Measurements from ENCODE around the gene VAT1L. TPM values are rescaled to one million over a fixed set of nuclear protein-coding genes. Genes with fewer than 3 reads are reported as not detected.

VAT1L gene
- total and polyA plus RNA-seq, 2 experiments from 2014 or later = 11.0 to 24.4 TPM

DNA sequence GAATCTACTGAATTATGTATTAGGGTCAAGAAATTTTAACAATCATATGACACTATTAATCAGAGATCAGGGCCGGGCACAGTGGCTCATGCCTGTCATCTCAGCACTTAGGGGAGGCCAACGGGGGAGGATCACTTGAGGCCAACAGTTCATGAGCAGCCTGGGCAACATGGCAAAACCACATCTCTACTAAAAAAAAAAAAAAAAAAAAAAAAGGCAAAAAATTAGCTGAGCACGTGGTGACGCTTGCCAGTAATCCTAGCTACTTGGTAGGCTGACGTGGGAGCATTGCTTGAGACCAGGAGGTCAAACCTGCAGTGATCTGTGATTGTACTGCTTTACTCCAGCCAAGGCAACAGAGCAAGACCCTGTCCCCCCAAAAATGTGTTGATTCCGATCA is 181.5 kb downstream of the VAT1L start:
- DNase-seq (ENCODE audit: low spot score) (no peak), ATAC-seq (no peak)
- Mint-ChIP-seq H3K36me3 (ENCODE audit: low read depth) (peaks cover 8% of the 10 kb centered on the region; the same call in 2 of the 3 replicates), H3K27ac (no peak overlapping the region), H3K27me3 (ENCODE audit: insufficient read depth, low read depth, poor library complexity) (peaks cover 5% of the 10 kb centered on the region), H3K4me3 (no peak overlapping the region), H3K4me1 (peaks cover 62% of the 10 kb centered on the region), H3K9me3 (no peaks in the 10 kb centered on the region; the same call in 2 of the 3 replicates)
- H3K9me2 ChIP-seq (ENCODE audit: insufficient read depth) = peaks cover 7% of the 10 kb centered on the region
- no peak for TF ChIP-seq POLR2AphosphoS5 (IDR thresholded peaks at IDR 0.05; ENCODE audit: low read depth)
- peaks cover 45% of the 10 kb centered on the region for H3K4me1 ChIP-seq (ENCODE audit: insufficient read depth)
- no peak overlapping the region for H3K4me2 ChIP-seq
- no peak overlapping the region for H3K4me3 ChIP-seq
- H4K20me1 ChIP-seq (replicated peaks; ENCODE audit: insufficient read depth) = no peaks in the 10 kb centered on the region
- H3K27ac ChIP-seq (ENCODE audit: low read depth) = no peak overlapping the region
- no peak overlapping the region for H2AFZ ChIP-seq
- H3K79me2 ChIP-seq (replicated peaks; ENCODE audit: insufficient read depth) = no peaks in the 10 kb centered on the region
- no peaks in the 10 kb centered on the region for H3K36me3 ChIP-seq (ENCODE audit: insufficient read depth)
- peaks cover 8% of the 10 kb centered on the region for H3F3A ChIP-seq (replicated peaks; ENCODE audit: low read depth)
- H3K27me3 ChIP-seq (ENCODE audit: insufficient read depth) = no peaks in the 10 kb centered on the region

DNA sequence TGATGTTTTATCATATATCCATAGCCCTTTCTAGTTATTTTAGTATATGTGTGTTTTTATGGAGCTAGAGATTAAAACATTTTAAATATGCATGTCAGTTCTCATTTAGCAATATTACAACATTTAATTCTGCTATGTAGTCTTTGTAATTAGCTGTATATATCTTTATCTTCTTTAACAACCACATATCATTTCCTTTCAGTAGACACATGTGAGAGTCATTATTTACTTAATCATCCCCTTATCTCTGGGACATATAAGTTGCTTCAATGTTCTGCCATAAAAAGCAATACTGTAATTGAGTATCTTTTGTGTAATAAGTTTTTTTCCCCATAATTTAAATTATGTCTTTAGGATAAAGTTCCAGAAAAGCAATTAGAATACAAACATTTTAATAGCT is 182.0 kb downstream of the VAT1L start:
- no peak overlapping the region for H3K27ac Mint-ChIP-seq
- peaks cover 40% of the 10 kb centered on the region for H3K4me1 ChIP-seq (ENCODE audit: insufficient read depth)
- H3K27ac ChIP-seq (ENCODE audit: low read depth) = no peak overlapping the region
- peaks cover 58% of the 10 kb centered on the region for H3K4me1 Mint-ChIP-seq
- H3F3A ChIP-seq (replicated peaks; ENCODE audit: low read depth) = peaks cover 8% of the 10 kb centered on the region
- peaks cover 4% of the 10 kb centered on the region for H3K9me2 ChIP-seq (ENCODE audit: insufficient read depth)
- H3K36me3 ChIP-seq (ENCODE audit: insufficient read depth) = no peaks in the 10 kb centered on the region
- no peaks in the 10 kb centered on the region for H4K20me1 ChIP-seq (replicated peaks; ENCODE audit: insufficient read depth)
- no peaks in the 10 kb centered on the region; the same call in 2 of the 3 replicates for H3K9me3 Mint-ChIP-seq
- H3K4me3 ChIP-seq = no peak overlapping the region
- no peak overlapping the region for H3K4me3 Mint-ChIP-seq
- 0 out of 2 replicates have a peak overlapping the region, but pooled peaks have one; percentile 17 for H3K4me2 ChIP-seq
- H2AFZ ChIP-seq = no peak overlapping the region
- no peaks in the 10 kb centered on the region for H3K79me2 ChIP-seq (replicated peaks; ENCODE audit: insufficient read depth)
- no peaks in the 10 kb centered on the region for H3K27me3 ChIP-seq (ENCODE audit: insufficient read depth)
- peaks cover 6% of the 10 kb centered on the region; the same call in 2 of the 3 replicates for H3K36me3 Mint-ChIP-seq (ENCODE audit: low read depth)
- peaks cover 4% of the 10 kb centered on the region for H3K27me3 Mint-ChIP-seq (ENCODE audit: insufficient read depth, low read depth, poor library complexity)
- ATAC-seq (no peak), DNase-seq (ENCODE audit: low spot score) (no peak)
- TF ChIP-seq ZNF331 (CRISPR knock-in tag; IDR thresholded peaks at IDR 0.05; ENCODE audit: low read depth) (no peak), CREB1 (CRISPR knock-in tag; IDR thresholded peaks at IDR 0.05; ENCODE audit: low read depth) (no peak), JUNB (IDR thresholded peaks at IDR 0.05; ENCODE audit: unreplicated experiment) (no peak), NANOG (IDR thresholded peaks at IDR 0.05; ENCODE audit: borderline replicate concordance) (no peak), EZH2phosphoT487 (IDR thresholded peaks at IDR 0.05; ENCODE audit: unreplicated experiment) (no peak), EZH2 (IDR thresholded peaks at IDR 0.05; ENCODE audit: low read depth, unreplicated experiment) (no peak), STAT1 (IDR thresholded peaks at IDR 0.05; ENCODE audit: unreplicated experiment) (no peak)
- TF ChIP-seq, protein P1, sequence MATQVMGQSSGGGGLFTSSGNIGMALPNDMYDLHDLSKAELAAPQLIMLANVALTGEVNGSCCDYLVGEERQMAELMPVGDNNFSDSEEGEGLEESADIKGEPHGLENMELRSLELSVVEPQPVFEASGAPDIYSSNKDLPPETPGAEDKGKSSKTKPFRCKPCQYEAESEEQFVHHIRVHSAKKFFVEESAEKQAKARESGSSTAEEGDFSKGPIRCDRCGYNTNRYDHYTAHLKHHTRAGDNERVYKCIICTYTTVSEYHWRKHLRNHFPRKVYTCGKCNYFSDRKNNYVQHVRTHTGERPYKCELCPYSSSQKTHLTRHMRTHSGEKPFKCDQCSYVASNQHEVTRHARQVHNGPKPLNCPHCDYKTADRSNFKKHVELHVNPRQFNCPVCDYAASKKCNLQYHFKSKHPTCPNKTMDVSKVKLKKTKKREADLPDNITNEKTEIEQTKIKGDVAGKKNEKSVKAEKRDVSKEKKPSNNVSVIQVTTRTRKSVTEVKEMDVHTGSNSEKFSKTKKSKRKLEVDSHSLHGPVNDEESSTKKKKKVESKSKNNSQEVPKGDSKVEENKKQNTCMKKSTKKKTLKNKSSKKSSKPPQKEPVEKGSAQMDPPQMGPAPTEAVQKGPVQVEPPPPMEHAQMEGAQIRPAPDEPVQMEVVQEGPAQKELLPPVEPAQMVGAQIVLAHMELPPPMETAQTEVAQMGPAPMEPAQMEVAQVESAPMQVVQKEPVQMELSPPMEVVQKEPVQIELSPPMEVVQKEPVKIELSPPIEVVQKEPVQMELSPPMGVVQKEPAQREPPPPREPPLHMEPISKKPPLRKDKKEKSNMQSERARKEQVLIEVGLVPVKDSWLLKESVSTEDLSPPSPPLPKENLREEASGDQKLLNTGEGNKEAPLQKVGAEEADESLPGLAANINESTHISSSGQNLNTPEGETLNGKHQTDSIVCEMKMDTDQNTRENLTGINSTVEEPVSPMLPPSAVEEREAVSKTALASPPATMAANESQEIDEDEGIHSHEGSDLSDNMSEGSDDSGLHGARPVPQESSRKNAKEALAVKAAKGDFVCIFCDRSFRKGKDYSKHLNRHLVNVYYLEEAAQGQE (IDR thresholded peaks at IDR 0.05; ENCODE audit: unreplicated experiment) = no peak
- TF ChIP-seq, protein P2, sequence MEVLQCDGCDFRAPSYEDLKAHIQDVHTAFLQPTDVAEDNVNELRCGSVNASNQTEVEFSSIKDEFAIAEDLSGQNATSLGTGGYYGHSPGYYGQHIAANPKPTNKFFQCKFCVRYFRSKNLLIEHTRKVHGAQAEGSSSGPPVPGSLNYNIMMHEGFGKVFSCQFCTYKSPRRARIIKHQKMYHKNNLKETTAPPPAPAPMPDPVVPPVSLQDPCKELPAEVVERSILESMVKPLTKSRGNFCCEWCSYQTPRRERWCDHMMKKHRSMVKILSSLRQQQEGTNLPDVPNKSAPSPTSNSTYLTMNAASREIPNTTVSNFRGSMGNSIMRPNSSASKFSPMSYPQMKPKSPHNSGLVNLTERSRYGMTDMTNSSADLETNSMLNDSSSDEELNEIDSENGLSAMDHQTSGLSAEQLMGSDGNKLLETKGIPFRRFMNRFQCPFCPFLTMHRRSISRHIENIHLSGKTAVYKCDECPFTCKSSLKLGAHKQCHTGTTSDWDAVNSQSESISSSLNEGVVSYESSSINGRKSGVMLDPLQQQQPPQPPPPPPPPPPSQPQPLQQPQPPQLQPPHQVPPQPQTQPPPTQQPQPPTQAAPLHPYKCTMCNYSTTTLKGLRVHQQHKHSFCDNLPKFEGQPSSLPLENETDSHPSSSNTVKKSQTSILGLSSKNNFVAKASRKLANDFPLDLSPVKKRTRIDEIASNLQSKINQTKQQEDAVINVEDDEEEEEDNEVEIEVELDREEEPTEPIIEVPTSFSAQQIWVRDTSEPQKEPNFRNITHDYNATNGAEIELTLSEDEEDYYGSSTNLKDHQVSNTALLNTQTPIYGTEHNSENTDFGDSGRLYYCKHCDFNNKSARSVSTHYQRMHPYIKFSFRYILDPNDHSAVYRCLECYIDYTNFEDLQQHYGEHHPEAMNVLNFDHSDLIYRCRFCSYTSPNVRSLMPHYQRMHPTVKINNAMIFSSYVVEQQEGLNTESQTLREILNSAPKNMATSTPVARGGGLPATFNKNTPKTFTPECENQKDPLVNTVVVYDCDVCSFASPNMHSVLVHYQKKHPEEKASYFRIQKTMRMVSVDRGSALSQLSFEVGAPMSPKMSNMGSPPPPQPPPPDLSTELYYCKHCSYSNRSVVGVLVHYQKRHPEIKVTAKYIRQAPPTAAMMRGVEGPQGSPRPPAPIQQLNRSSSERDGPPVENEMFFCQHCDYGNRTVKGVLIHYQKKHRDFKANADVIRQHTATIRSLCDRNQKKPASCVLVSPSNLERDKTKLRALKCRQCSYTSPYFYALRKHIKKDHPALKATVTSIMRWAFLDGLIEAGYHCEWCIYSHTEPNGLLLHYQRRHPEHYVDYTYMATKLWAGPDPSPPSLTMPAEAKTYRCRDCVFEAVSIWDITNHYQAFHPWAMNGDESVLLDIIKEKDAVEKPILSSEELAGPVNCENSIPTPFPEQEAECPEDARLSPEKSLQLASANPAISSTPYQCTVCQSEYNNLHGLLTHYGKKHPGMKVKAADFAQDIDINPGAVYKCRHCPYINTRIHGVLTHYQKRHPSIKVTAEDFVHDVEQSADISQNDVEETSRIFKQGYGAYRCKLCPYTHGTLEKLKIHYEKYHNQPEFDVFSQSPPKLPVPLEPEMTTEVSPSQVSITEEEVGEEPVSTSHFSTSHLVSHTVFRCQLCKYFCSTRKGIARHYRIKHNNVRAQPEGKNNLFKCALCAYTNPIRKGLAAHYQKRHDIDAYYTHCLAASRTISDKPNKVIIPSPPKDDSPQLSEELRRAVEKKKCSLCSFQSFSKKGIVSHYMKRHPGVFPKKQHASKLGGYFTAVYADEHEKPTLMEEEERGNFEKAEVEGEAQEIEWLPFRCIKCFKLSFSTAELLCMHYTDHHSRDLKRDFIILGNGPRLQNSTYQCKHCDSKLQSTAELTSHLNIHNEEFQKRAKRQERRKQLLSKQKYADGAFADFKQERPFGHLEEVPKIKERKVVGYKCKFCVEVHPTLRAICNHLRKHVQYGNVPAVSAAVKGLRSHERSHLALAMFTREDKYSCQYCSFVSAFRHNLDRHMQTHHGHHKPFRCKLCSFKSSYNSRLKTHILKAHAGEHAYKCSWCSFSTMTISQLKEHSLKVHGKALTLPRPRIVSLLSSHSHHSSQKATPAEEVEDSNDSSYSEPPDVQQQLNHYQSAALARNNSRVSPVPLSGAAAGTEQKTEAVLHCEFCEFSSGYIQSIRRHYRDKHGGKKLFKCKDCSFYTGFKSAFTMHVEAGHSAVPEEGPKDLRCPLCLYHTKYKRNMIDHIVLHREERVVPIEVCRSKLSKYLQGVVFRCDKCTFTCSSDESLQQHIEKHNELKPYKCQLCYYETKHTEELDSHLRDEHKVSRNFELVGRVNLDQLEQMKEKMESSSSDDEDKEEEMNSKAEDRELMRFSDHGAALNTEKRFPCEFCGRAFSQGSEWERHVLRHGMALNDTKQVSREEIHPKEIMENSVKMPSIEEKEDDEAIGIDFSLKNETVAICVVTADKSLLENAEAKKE (CRISPR knock-in tag; IDR thresholded peaks at IDR 0.05) = no peak
- TF ChIP-seq, protein P3, sequence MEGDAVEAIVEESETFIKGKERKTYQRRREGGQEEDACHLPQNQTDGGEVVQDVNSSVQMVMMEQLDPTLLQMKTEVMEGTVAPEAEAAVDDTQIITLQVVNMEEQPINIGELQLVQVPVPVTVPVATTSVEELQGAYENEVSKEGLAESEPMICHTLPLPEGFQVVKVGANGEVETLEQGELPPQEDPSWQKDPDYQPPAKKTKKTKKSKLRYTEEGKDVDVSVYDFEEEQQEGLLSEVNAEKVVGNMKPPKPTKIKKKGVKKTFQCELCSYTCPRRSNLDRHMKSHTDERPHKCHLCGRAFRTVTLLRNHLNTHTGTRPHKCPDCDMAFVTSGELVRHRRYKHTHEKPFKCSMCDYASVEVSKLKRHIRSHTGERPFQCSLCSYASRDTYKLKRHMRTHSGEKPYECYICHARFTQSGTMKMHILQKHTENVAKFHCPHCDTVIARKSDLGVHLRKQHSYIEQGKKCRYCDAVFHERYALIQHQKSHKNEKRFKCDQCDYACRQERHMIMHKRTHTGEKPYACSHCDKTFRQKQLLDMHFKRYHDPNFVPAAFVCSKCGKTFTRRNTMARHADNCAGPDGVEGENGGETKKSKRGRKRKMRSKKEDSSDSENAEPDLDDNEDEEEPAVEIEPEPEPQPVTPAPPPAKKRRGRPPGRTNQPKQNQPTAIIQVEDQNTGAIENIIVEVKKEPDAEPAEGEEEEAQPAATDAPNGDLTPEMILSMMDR (conservative IDR thresholded peaks at IDR 0.05; ENCODE audit: low read depth in 2 of 2) = no peak

All from GM23338 (cell line).